H1 (cell line): Measurements from ENCODE around the gene TDP1. TPM values are rescaled to one million over a fixed set of nuclear protein-coding genes. Genes with fewer than 3 reads are reported as not detected.
A peak's percentile ranks its signal among the peaks of the same experiment; 100 is the strongest.

Experiments
- BACH1 ChIP-seq: IDR thresholded peaks from 2 replicates; pipeline ENCODE4 v1.6.1; 2012; ENCODE audit warnings: low read length, improper control_type of control experiment
- BRCA1 ChIP-seq: IDR thresholded peaks from 2 replicates; pipeline ENCODE4 v1.6.1; 2012; ENCODE audit warnings: low read depth, low read length, improper control_type of control experiment
- CHD1 ChIP-seq: IDR thresholded peaks from 2 replicates; pipeline ENCODE4 v1.6.1; 2012; ENCODE audit warnings: low read depth, low read length, improper control_type of control experiment
- EGR1 ChIP-seq: IDR thresholded peaks from 2 replicates; pipeline ENCODE4 v1.6.1; 2011; ENCODE audit warnings: low read depth, low read length, borderline replicate concordance
- EP300 ChIP-seq, 2 experiments: IDR thresholded peaks; 1 replicate in 1 of 2; 2 replicates in 1 of 2; pipeline ENCODE4 v1.6.1; 2011 to 2012; ENCODE audit warnings: low read depth in 2 of 2, low read length in 2 of 2, mild to moderate bottlenecking in 2 of 2, borderline replicate concordance in 1 of 2, inconsistent platforms in 1 of 2, moderate library complexity in 1 of 2
- FOSL1 ChIP-seq: IDR thresholded peaks from 2 replicates; pipeline ENCODE4 v1.6.1; 2011; ENCODE audit warnings: mild to moderate bottlenecking, low read depth, low read length, moderate library complexity; ENCODE audit not compliant: insufficient read depth
- GABPA ChIP-seq: IDR thresholded peaks from 2 replicates; pipeline ENCODE4 v1.6.1; 2011; ENCODE audit warnings: mild to moderate bottlenecking, low read length, moderate library complexity, borderline replicate concordance; ENCODE audit not compliant: insufficient read depth
- GTF2F1 ChIP-seq: IDR thresholded peaks from 2 replicates; pipeline ENCODE4 v1.6.1; 2012; ENCODE audit warnings: low read depth, low read length, improper control_type of control experiment, borderline replicate concordance
- JUN ChIP-seq: IDR thresholded peaks from 2 replicates; pipeline ENCODE4 v1.6.1; 2011; ENCODE audit warnings: low read depth, mild to moderate bottlenecking, improper control_type of control experiment, low read length
- POLR2A ChIP-seq, 2 experiments: IDR thresholded peaks; 1 replicate in 1 of 2; 2 replicates in 1 of 2; pipeline ENCODE4 v1.6.1; 2011; ENCODE audit warnings: low read depth in 2 of 2, low read length in 2 of 2, mild to moderate bottlenecking in 2 of 2; ENCODE audit errors: control extremely low read depth in 1 of 2
- POU5F1 ChIP-seq: IDR thresholded peaks from 2 replicates; pipeline ENCODE4 v1.6.1; 2011; ENCODE audit warnings: low read depth, mild to moderate bottlenecking, low read length, moderate library complexity
- RAD21 ChIP-seq, 2 experiments: IDR thresholded peaks in 1 of 2; conservative IDR thresholded peaks in 1 of 2; 2 replicates each; pipeline ENCODE4 v1.6.1; 2011; ENCODE audit warnings: low read depth in 2 of 2, low read length in 2 of 2, improper control_type of control experiment in 1 of 2, inconsistent platforms in 1 of 2, mild to moderate bottlenecking in 1 of 2, moderate library complexity in 1 of 2
- SP1 ChIP-seq: IDR thresholded peaks from 2 replicates; pipeline ENCODE4 v1.6.1; 2011; ENCODE audit warnings: low read depth, low read length
- SP4 ChIP-seq: IDR thresholded peaks from 2 replicates; pipeline ENCODE4 v1.6.1; 2012; ENCODE audit warnings: low read length, inconsistent platforms
- TBP ChIP-seq: IDR thresholded peaks from 2 replicates; pipeline ENCODE4 v1.6.1; 2011; ENCODE audit warnings: low read depth, low read length, improper control_type of control experiment
- ZNF274 ChIP-seq: IDR thresholded peaks from 2 replicates; pipeline ENCODE4 v1.7.0; 2012; ENCODE audit warnings: low read length, borderline replicate concordance; ENCODE audit errors: extremely low read depth
- polyA plus RNA-seq, 7 experiments: library from polyadenylated mRNA; depleted of rRNA in 3 of 7; stranded (reverse) in 5 of 7; unstranded in 2 of 7; fragments of >200 nt in 5 of 7; fragments of 200-250 nt in 2 of 7; gene quantifications; 1 replicate in 5 of 7; 2 replicates in 1 of 7; 4 replicates in 1 of 7; pipeline versions ENCODE4 v1.2.1 to v1.2.3, GENCODE V29; 2011 to 2013; ENCODE audit warnings: missing spikeins in 2 of 7, mixed read lengths in 2 of 7
- total RNA-seq: library from RNA; stranded (reverse); fragmentation: NEBNext Ultra II Directional; extraction: Animal tissue kit (Norgen Biotek cat#: 25700); gene quantifications from 2 replicates; pipeline ENCODE4 v1.2.1, GENCODE V29; 2021
- TF ChIP-seq, protein P1 (sequence below): IDR thresholded peaks from 2 replicates; pipeline ENCODE4 v1.6.1; 2011; ENCODE audit warnings: low read length, improper control_type of control experiment
- TF ChIP-seq, protein P2 (sequence below): IDR thresholded peaks from 2 replicates; pipeline ENCODE4 v1.6.1; 2011; ENCODE audit warnings: low read depth, mild to moderate bottlenecking, low read length; ENCODE audit not compliant: insufficient read depth
- TF ChIP-seq, protein P3 (sequence below), 3 experiments: IDR thresholded peaks; 1 replicate in 2 of 3; 2 replicates in 1 of 3; pipeline versions ENCODE4 v1.5.1 to v1.6.1; 2011; ENCODE audit warnings: low read length in 3 of 3, mild to moderate bottlenecking in 3 of 3, inconsistent platforms in 2 of 3, low read depth in 1 of 3, moderate library complexity in 1 of 3; ENCODE audit not compliant: insufficient read depth in 1 of 3; ENCODE audit errors: control extremely low read depth in 1 of 3

TDP1 gene
- total and polyA plus RNA-seq, 2 of the 8 experiments (the other 6 are each of a cell fraction or from before 2014, with no cell fraction given): 32.2 to 69.9 TPM

DNA sequence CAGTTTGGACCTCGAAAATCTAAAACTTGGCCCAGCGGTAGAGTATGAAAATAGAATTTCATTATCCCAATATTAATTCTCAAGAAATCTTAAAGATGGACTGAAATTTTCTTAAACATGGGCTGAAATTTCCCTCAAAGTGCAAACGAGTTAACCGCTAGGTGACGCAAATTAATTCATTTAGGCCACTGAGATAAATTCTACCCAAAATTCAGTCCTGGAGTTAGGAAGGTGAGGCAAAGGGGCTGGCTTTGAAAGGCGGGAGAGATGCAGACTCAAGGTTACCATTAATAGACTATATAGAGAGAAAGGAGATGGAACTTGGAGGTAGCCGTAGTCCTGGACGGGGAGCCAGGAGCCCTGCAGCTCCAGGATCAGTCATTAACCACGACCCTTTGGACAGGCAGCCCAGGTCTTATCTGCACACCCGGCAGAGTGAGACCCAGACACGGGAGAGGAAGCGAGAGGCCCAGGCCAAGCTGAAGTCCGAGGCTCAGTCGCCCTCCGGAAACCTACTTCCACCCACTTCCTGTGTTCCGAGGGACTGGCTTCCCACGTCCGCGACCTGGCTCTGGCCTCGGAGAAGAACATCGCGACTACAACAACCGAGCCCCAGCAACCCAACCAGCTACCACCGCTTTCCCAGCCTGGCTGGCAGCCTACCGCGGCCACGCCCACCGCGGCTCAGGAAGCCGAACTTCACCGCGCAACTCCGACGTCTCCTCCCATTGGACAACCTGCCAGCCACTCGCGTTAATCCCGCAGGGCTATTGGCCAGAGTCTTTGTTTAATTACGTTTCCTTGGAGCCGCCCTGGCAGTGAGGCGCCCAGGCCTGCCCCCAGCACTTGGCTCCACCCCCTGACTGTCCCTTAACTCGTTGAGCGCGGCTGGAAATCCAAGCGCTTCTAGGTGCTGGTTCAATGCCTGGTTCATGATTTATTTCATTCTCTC, 1.4 kb upstream of the TDP1 start, which contains the start of gene EFCAB11 (continued):
- TF ChIP-seq BACH1: peak; percentile 60
- TF ChIP-seq CHD1: no peak
- TF ChIP-seq, protein P1, sequence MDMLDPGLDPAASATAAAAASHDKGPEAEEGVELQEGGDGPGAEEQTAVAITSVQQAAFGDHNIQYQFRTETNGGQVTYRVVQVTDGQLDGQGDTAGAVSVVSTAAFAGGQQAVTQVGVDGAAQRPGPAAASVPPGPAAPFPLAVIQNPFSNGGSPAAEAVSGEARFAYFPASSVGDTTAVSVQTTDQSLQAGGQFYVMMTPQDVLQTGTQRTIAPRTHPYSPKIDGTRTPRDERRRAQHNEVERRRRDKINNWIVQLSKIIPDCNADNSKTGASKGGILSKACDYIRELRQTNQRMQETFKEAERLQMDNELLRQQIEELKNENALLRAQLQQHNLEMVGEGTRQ: no peak
- TF ChIP-seq EP300 (IDR thresholded peaks at IDR 0.05; ENCODE audit: borderline replicate concordance in 1 of 2, low read depth in 2 of 2, low read length in 2 of 2): no peak
- TF ChIP-seq EGR1: no peak
- no peak for TF ChIP-seq FOSL1
- TF ChIP-seq GTF2F1: no peak
- TF ChIP-seq SP4: 0 out of 2 replicates have a peak, but pooled peaks have one; percentile 11
- TF ChIP-seq, protein P2, sequence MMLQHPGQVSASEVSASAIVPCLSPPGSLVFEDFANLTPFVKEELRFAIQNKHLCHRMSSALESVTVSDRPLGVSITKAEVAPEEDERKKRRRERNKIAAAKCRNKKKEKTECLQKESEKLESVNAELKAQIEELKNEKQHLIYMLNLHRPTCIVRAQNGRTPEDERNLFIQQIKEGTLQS: no peak
- TF ChIP-seq, protein P3, sequence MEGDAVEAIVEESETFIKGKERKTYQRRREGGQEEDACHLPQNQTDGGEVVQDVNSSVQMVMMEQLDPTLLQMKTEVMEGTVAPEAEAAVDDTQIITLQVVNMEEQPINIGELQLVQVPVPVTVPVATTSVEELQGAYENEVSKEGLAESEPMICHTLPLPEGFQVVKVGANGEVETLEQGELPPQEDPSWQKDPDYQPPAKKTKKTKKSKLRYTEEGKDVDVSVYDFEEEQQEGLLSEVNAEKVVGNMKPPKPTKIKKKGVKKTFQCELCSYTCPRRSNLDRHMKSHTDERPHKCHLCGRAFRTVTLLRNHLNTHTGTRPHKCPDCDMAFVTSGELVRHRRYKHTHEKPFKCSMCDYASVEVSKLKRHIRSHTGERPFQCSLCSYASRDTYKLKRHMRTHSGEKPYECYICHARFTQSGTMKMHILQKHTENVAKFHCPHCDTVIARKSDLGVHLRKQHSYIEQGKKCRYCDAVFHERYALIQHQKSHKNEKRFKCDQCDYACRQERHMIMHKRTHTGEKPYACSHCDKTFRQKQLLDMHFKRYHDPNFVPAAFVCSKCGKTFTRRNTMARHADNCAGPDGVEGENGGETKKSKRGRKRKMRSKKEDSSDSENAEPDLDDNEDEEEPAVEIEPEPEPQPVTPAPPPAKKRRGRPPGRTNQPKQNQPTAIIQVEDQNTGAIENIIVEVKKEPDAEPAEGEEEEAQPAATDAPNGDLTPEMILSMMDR (IDR thresholded peaks at IDR 0.05; ENCODE audit: control extremely low read depth in 1 of 3, insufficient read depth in 1 of 3, low read depth in 1 of 3, low read length in 3 of 3): peak in 2 of 3 experiments; percentile 2 to 18; a peak in 1 of 4 replicates
- TF ChIP-seq SP1: peak; percentile 97
- peak; percentile 71 for TF ChIP-seq TBP
- TF ChIP-seq RAD21 (IDR thresholded peaks at IDR 0.05 in 1 of 2, conservative IDR thresholded peaks at IDR 0.05 in 1 of 2; ENCODE audit: low read depth in 2 of 2, low read length in 2 of 2): no peak
- TF ChIP-seq JUN: no peak
- TF ChIP-seq ZNF274: no peak
- TF ChIP-seq GABPA: 0 out of 2 replicates have a peak, but pooled peaks have one; percentile 14
- TF ChIP-seq BRCA1: no peak
- TF ChIP-seq POU5F1: no peak
- peak; percentile 55 to 82 for TF ChIP-seq POLR2A (IDR thresholded peaks at IDR 0.05; ENCODE audit: control extremely low read depth in 1 of 2, low read depth in 2 of 2, low read length in 2 of 2)
